HEK293 (cell line): Measurements from ENCODE around the gene BLOC1S4.

Source experiments
- BCL11B ChIP-seq: fragments of 450-650 bp; formaldehyde crosslinking; IDR thresholded peaks from 2 replicates; pipeline ENCODE4 v1.5.1; 2016; ENCODE audit warnings: low read depth, missing biosample characterization, missing genetic modification characterization
- FEZF1 ChIP-seq: fragments of 450-650 bp; formaldehyde crosslinking; IDR thresholded peaks from 2 replicates; pipeline ENCODE4 v1.5.1; 2016; ENCODE audit warnings: missing biosample characterization, missing genetic modification characterization
- GLI4 ChIP-seq: fragments of 450-650 bp; formaldehyde crosslinking; IDR thresholded peaks from 2 replicates; pipeline ENCODE4 v1.5.1; 2016; ENCODE audit warnings: missing biosample characterization, missing genetic modification characterization
- GLIS1 ChIP-seq: fragments of 450-650 bp; formaldehyde crosslinking; IDR thresholded peaks from 2 replicates; pipeline ENCODE4 v1.5.1; 2016; ENCODE audit warnings: missing biosample characterization, missing genetic modification characterization
- HOXD13 ChIP-seq: sonication (generic); formaldehyde crosslinking; IDR thresholded peaks from 2 replicates; pipeline ENCODE4 v1.8.0; 2022; ENCODE audit warnings: missing genetic modification reagents, borderline replicate concordance
- IKZF3 ChIP-seq: fragments of 450-650 bp; IDR thresholded peaks from 2 replicates; pipeline ENCODE4 v1.5.0; 2018; ENCODE audit warnings: missing biosample characterization, mild to moderate bottlenecking, missing genetic modification characterization, moderate library complexity
- KLF16 ChIP-seq: fragments of 450-650 bp; formaldehyde crosslinking; IDR thresholded peaks from 2 replicates; pipeline ENCODE4 v1.5.1; 2017; ENCODE audit warnings: missing biosample characterization, missing genetic modification characterization
- KLF8 ChIP-seq: fragments of 450-650 bp; formaldehyde crosslinking; IDR thresholded peaks from 2 replicates; pipeline ENCODE4 v1.5.1; 2016; ENCODE audit warnings: missing biosample characterization, missing genetic modification characterization
- PRDM1 ChIP-seq: fragments of 450-650 bp; formaldehyde crosslinking; IDR thresholded peaks from 2 replicates; pipeline ENCODE4; 2016; ENCODE audit warnings: missing biosample characterization, missing genetic modification characterization
- SCRT2 ChIP-seq: fragments of 450-650 bp; formaldehyde crosslinking; IDR thresholded peaks from 2 replicates; pipeline ENCODE4 v1.5.1; 2016; ENCODE audit warnings: missing biosample characterization, missing genetic modification characterization
- ZFP37 ChIP-seq: fragments of 450-650 bp; formaldehyde crosslinking; IDR thresholded peaks from 2 replicates; pipeline ENCODE4 v1.5.1; 2016; ENCODE audit warnings: missing biosample characterization, missing genetic modification characterization
- ZNF140 ChIP-seq: fragments of 450-650 bp; formaldehyde crosslinking; IDR thresholded peaks from 2 replicates; pipeline ENCODE4 v1.5.1; 2016; ENCODE audit warnings: missing biosample characterization, missing genetic modification characterization
- ZNF211 ChIP-seq: fragments of 450-650 bp; formaldehyde crosslinking; IDR thresholded peaks from 2 replicates; pipeline ENCODE4 v1.5.1; 2016; ENCODE audit warnings: low read depth, missing biosample characterization, missing genetic modification characterization
- ZNF221 ChIP-seq: fragments of 450-650 bp; formaldehyde crosslinking; IDR thresholded peaks from 2 replicates; pipeline ENCODE4 v1.5.1; 2017; ENCODE audit warnings: missing biosample characterization, missing genetic modification characterization, borderline replicate concordance
- ZNF274 ChIP-seq, 2 experiments: fragments of 200-500 bp in 1 of 2; fragments of 450-650 bp in 1 of 2; sonication (Bioruptor generic) in 1 of 2; formaldehyde crosslinking in 1 of 2; IDR thresholded peaks; 2 replicates each; pipeline versions ENCODE4 v1.5.1 to v1.6.1; 2014 to 2016; ENCODE audit warnings: borderline replicate concordance in 1 of 2, inconsistent platforms in 1 of 2, low read length in 1 of 2, missing biosample characterization in 1 of 2, missing genetic modification characterization in 1 of 2
- ZNF341 ChIP-seq: fragments of 450-650 bp; formaldehyde crosslinking; IDR thresholded peaks from 2 replicates; pipeline ENCODE4; 2016; ENCODE audit warnings: low read depth, missing biosample characterization, missing genetic modification characterization
- ZNF423 ChIP-seq: fragments of 450-650 bp; formaldehyde crosslinking; IDR thresholded peaks from 2 replicates; pipeline ENCODE4 v1.5.1; 2016; ENCODE audit warnings: missing biosample characterization, missing genetic modification characterization
- ZNF585B ChIP-seq: fragments of 450-650 bp; formaldehyde crosslinking; IDR thresholded peaks from 2 replicates; pipeline ENCODE4 v1.5.1; 2016; ENCODE audit warnings: missing biosample characterization, missing genetic modification characterization
- ZNF664 ChIP-seq: fragments of 450-650 bp; formaldehyde crosslinking; IDR thresholded peaks from 2 replicates; pipeline ENCODE4 v1.5.1; 2016; ENCODE audit warnings: missing biosample characterization, missing genetic modification characterization
- ZNF785 ChIP-seq: fragments of 450-650 bp; formaldehyde crosslinking; IDR thresholded peaks from 2 replicates; pipeline ENCODE4 v1.5.1; 2016; ENCODE audit warnings: missing biosample characterization, missing genetic modification characterization
- ZNF792 ChIP-seq: fragments of 450-650 bp; formaldehyde crosslinking; IDR thresholded peaks from 2 replicates; pipeline ENCODE4 v1.5.1; 2016; ENCODE audit warnings: missing biosample characterization, missing genetic modification characterization
- ZXDB ChIP-seq: fragments of 450-650 bp; formaldehyde crosslinking; IDR thresholded peaks from 2 replicates; pipeline ENCODE4 v1.5.1; 2016; ENCODE audit warnings: missing biosample characterization, missing genetic modification characterization
- TF ChIP-seq, protein P1 (sequence below): fragments of 450-650 bp; formaldehyde crosslinking; IDR thresholded peaks from 2 replicates; pipeline ENCODE4 v1.5.1; 2016; ENCODE audit warnings: missing biosample characterization, missing genetic modification characterization, low read depth
- TF ChIP-seq, protein P2 (sequence below): fragments of 450-650 bp; formaldehyde crosslinking; IDR thresholded peaks from 2 replicates; pipeline ENCODE4 v1.5.1; 2017; ENCODE audit warnings: missing biosample characterization, missing genetic modification characterization
- TF ChIP-seq, protein P3 (sequence below): fragments of 450-650 bp; formaldehyde crosslinking; IDR thresholded peaks from 2 replicates; pipeline ENCODE4 v1.5.1; 2017; ENCODE audit warnings: missing biosample characterization, missing genetic modification characterization
- TF ChIP-seq, protein P4 (sequence below): fragments of 450-650 bp; formaldehyde crosslinking; IDR thresholded peaks from 2 replicates; pipeline ENCODE4 v1.5.1; 2016; ENCODE audit warnings: missing biosample characterization, missing genetic modification characterization
- TF ChIP-seq, protein P5 (sequence below): fragments of 450-650 bp; formaldehyde crosslinking; IDR thresholded peaks from 2 replicates; pipeline ENCODE4 v1.5.1; 2016; ENCODE audit warnings: missing biosample characterization, missing genetic modification characterization
- TF ChIP-seq, protein P6 (sequence below): sonication (generic); formaldehyde crosslinking; IDR thresholded peaks from 2 replicates; pipeline ENCODE4 v1.8.1; 2022; ENCODE audit warnings: mild to moderate bottlenecking, moderate library complexity, missing genetic modification reagents

The BLOC1S4 gene

DNA sequence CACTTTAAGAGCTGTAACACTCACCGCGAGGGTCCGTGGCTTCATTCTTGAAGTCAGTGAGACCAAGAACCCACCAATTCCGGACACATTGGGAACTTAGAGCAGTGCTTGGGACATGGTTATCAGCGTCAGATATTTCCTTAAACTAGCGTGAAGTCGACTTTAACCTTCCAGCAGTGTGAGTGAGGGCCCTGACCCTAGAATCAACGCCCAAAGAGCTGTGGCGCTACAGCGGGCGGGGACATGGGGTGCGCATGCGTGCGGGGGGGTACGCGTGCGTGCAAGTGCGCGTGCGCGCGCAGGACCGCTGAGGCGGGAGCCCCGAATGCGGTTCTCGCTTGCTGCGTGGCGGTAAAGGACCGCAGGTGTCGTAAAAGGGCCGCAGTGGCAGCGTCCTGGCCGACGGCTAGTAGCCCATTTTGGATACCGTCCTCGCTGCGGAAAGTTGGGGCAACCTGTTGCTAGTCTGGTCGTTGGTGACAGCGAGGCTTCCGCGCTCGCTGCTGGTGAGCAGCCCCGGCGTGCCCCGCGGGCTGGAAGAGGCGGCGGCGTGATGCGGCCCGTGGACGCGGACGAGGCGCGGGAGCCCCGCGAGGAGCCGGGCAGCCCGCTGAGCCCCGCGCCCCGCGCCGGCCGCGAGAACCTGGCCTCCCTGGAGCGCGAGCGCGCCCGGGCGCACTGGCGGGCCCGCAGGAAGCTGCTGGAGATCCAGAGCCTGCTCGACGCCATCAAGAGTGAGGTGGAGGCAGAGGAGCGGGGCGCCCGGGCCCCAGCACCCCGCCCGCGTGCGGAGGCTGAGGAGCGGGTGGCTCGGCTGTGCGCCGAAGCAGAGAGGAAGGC lies 42.1 kb upstream of the BLOC1S4 start (continued):
- TF ChIP-seq, protein P1, sequence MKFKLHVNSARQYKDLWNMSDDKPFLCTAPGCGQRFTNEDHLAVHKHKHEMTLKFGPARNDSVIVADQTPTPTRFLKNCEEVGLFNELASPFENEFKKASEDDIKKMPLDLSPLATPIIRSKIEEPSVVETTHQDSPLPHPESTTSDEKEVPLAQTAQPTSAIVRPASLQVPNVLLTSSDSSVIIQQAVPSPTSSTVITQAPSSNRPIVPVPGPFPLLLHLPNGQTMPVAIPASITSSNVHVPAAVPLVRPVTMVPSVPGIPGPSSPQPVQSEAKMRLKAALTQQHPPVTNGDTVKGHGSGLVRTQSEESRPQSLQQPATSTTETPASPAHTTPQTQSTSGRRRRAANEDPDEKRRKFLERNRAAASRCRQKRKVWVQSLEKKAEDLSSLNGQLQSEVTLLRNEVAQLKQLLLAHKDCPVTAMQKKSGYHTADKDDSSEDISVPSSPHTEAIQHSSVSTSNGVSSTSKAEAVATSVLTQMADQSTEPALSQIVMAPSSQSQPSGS (tag by site-specific recombination), result no peak
- TF ChIP-seq ZNF211 (tag by site-specific recombination) (no peak), ZFP37 (tag by site-specific recombination) (no peak), ZNF274 (IDR thresholded peaks at IDR 0.05; ENCODE audit: low read length) (no peak), ZNF274 (tag by site-specific recombination; IDR thresholded peaks at IDR 0.05; ENCODE audit: borderline replicate concordance) (no peak), ZNF585B (no peak), ZNF221 (no peak), ZNF423 (tag by site-specific recombination) (no peak), PRDM1 (tag by site-specific recombination) (no peak), FEZF1 (tag by site-specific recombination) (no peak), GLIS1 (tag by site-specific recombination) (no peak), GLI4 (tag by site-specific recombination) (no peak), SCRT2 (tag by site-specific recombination) (peak; percentile 99), ZNF664 (tag by site-specific recombination) (no peak), HOXD13 (CRISPR knock-in tag) (no peak), ZNF792 (tag by site-specific recombination) (no peak), ZNF140 (no peak), ZXDB (tag by site-specific recombination) (peak; percentile 50; the same call in 1 of the 2 replicates), KLF16 (tag by site-specific recombination) (no peak), ZNF341 (tag by site-specific recombination) (no peak), KLF8 (tag by site-specific recombination) (no peak), IKZF3 (tag by site-specific recombination) (no peak), ZNF785 (no peak), BCL11B (tag by site-specific recombination) (no peak)
- TF ChIP-seq, protein P2, sequence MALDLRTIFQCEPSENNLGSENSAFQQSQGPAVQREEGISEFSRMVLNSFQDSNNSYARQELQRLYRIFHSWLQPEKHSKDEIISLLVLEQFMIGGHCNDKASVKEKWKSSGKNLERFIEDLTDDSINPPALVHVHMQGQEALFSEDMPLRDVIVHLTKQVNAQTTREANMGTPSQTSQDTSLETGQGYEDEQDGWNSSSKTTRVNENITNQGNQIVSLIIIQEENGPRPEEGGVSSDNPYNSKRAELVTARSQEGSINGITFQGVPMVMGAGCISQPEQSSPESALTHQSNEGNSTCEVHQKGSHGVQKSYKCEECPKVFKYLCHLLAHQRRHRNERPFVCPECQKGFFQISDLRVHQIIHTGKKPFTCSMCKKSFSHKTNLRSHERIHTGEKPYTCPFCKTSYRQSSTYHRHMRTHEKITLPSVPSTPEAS, result no peak
- TF ChIP-seq, protein P3, sequence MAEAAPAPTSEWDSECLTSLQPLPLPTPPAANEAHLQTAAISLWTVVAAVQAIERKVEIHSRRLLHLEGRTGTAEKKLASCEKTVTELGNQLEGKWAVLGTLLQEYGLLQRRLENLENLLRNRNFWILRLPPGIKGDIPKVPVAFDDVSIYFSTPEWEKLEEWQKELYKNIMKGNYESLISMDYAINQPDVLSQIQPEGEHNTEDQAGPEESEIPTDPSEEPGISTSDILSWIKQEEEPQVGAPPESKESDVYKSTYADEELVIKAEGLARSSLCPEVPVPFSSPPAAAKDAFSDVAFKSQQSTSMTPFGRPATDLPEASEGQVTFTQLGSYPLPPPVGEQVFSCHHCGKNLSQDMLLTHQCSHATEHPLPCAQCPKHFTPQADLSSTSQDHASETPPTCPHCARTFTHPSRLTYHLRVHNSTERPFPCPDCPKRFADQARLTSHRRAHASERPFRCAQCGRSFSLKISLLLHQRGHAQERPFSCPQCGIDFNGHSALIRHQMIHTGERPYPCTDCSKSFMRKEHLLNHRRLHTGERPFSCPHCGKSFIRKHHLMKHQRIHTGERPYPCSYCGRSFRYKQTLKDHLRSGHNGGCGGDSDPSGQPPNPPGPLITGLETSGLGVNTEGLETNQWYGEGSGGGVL, result no peak
- TF ChIP-seq, protein P4, sequence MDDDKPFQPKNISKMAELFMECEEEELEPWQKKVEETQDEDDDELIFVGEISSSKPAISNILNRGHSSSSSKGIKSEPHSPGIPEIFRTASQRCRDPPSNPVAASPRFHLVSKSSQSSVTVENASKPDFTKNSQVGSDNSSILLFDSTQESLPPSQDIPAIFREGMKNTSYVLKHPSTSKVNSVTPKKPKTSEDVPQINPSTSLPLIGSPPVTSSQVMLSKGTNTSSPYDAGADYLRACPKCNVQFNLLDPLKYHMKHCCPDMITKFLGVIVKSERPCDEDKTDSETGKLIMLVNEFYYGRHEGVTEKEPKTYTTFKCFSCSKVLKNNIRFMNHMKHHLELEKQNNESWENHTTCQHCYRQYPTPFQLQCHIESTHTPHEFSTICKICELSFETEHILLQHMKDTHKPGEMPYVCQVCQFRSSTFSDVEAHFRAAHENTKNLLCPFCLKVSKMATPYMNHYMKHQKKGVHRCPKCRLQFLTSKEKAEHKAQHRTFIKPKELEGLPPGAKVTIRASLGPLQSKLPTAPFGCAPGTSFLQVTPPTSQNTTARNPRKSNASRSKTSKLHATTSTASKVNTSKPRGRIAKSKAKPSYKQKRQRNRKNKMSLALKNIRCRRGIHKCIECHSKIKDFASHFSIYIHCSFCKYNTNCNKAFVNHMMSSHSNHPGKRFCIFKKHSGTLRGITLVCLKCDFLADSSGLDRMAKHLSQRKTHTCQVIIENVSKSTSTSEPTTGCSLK, result no peak
- TF ChIP-seq, protein P5, sequence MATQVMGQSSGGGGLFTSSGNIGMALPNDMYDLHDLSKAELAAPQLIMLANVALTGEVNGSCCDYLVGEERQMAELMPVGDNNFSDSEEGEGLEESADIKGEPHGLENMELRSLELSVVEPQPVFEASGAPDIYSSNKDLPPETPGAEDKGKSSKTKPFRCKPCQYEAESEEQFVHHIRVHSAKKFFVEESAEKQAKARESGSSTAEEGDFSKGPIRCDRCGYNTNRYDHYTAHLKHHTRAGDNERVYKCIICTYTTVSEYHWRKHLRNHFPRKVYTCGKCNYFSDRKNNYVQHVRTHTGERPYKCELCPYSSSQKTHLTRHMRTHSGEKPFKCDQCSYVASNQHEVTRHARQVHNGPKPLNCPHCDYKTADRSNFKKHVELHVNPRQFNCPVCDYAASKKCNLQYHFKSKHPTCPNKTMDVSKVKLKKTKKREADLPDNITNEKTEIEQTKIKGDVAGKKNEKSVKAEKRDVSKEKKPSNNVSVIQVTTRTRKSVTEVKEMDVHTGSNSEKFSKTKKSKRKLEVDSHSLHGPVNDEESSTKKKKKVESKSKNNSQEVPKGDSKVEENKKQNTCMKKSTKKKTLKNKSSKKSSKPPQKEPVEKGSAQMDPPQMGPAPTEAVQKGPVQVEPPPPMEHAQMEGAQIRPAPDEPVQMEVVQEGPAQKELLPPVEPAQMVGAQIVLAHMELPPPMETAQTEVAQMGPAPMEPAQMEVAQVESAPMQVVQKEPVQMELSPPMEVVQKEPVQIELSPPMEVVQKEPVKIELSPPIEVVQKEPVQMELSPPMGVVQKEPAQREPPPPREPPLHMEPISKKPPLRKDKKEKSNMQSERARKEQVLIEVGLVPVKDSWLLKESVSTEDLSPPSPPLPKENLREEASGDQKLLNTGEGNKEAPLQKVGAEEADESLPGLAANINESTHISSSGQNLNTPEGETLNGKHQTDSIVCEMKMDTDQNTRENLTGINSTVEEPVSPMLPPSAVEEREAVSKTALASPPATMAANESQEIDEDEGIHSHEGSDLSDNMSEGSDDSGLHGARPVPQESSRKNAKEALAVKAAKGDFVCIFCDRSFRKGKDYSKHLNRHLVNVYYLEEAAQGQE (tag by site-specific recombination), result peak; percentile 11; the same call in 1 of the 2 replicates
- TF ChIP-seq, protein P6, sequence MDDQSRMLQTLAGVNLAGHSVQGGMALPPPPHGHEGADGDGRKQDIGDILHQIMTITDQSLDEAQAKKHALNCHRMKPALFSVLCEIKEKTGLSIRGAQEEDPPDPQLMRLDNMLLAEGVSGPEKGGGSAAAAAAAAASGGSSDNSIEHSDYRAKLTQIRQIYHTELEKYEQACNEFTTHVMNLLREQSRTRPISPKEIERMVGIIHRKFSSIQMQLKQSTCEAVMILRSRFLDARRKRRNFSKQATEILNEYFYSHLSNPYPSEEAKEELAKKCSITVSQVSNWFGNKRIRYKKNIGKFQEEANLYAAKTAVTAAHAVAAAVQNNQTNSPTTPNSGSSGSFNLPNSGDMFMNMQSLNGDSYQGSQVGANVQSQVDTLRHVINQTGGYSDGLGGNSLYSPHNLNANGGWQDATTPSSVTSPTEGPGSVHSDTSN (CRISPR knock-in tag), result peak; percentile 39; the same call in 1 of the 2 replicates
